ENCODE measurements around the gene COL21A1.

DNA sequence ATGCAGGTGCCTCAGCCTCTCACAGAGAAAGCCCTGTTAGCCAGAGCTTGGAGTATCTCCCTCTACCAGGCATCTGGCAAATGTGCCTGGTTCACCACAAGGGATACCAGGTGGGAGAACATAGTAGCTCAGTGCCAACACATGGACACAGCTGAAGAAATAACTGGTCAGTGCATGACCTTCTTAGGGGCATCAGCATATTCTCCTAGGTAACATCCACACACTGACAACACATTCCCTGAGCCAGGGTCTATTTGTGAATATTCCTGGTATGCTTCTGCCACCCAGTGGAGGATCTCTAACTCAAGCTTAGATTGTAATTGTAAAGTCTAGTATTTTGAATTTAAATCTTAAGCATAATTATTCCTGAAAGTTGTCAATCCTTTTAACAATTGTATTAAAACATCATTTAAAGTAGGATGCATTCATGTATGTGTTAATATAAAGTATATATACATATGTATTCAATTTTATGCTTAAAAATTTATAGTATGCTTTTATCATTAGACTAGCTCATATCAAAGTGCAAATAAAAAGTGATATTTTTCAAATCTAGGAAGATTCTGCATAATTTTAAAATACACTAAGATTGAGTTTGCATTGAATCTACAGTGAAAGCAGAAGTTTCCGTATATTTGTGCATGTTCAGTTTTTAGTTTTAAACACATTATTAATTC is 45.3 kb upstream of the COL21A1 start:
- TF ChIP-seq, protein P1, sequence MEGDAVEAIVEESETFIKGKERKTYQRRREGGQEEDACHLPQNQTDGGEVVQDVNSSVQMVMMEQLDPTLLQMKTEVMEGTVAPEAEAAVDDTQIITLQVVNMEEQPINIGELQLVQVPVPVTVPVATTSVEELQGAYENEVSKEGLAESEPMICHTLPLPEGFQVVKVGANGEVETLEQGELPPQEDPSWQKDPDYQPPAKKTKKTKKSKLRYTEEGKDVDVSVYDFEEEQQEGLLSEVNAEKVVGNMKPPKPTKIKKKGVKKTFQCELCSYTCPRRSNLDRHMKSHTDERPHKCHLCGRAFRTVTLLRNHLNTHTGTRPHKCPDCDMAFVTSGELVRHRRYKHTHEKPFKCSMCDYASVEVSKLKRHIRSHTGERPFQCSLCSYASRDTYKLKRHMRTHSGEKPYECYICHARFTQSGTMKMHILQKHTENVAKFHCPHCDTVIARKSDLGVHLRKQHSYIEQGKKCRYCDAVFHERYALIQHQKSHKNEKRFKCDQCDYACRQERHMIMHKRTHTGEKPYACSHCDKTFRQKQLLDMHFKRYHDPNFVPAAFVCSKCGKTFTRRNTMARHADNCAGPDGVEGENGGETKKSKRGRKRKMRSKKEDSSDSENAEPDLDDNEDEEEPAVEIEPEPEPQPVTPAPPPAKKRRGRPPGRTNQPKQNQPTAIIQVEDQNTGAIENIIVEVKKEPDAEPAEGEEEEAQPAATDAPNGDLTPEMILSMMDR (IDR thresholded peaks at IDR 0.05) = peak; percentile 38 to 46
- TF ChIP-seq EP300 (IDR thresholded peaks at IDR 0.05) = no peak
